SK-N-SH (cell line): ENCODE measurements around the gene NKAIN1. TPM values are rescaled to one million over a fixed set of nuclear protein-coding genes. Genes with fewer than 3 reads are reported as not detected.
"Not testable (repeated sequence)": the region's sequence is repeated elsewhere in the genome, so short reads cannot be mapped to it uniquely, and the experiment has no call there.

Experiments used
- CTCF ChIA-PET: fragments of 300-600, 350-600 bp; formaldehyde crosslinking; extraction: SDS; loops from one replicate; lab custom pipeline; 2021; lab: Yijun Ruan, JAX
- POLR2A ChIA-PET: fragments of 350-600 bp; sonication (Branson Sonifier 250); formaldehyde crosslinking; extraction: SDS; loops from one replicate; lab custom pipeline; 2020; ENCODE audit warnings: antibody characterized with exemption, inconsistent platforms; lab: Yijun Ruan, JAX
- DNase-seq: peaks from one replicate; pipeline ENCODE4 v3.0.0; 2012
- H2AFZ ChIP-seq: fragments of 200-600 bp; sonication (generic); 2 replicates; pipeline ENCODE4 v1.8.1; 2016; ENCODE audit warnings: antibody characterized with exemption, mild to moderate bottlenecking, low read depth
- H3F3A ChIP-seq: fragments of 200-600 bp; sonication (generic); replicated peaks from 2 replicates; pipeline ENCODE3; 2016; ENCODE audit warnings: antibody characterized with exemption, mild to moderate bottlenecking; ENCODE audit not compliant: insufficient read depth
- H3K27ac ChIP-seq, 2 experiments: fragments of 200-500 bp in 1 of 2; fragments of 200-600 bp in 1 of 2; sonication (Bioruptor generic) in 1 of 2; sonication (generic), shearing (Covaris generic) in 1 of 2; 2 replicates each; pipeline versions ENCODE4 v1.5.1 to v1.6.1; 2014 to 2016; ENCODE audit warnings: low read depth in 2 of 2, inconsistent platforms in 1 of 2, low read length in 1 of 2, mild to moderate bottlenecking in 1 of 2, mixed read lengths in 1 of 2
- H3K27me3 ChIP-seq: fragments of 200-600 bp; sonication (generic), shearing (Covaris generic); 2 replicates; pipeline ENCODE4 v1.6.1; 2016; ENCODE audit warnings: mixed run types; ENCODE audit not compliant: insufficient read depth
- H3K36me3 ChIP-seq, 2 experiments: fragments of 200-500 bp in 1 of 2; fragments of 200-600 bp in 1 of 2; sonication (Bioruptor generic) in 1 of 2; sonication (generic) in 1 of 2; replicated peaks in 1 of 2; 2 replicates each; pipeline versions ENCODE3 to v1.5.1; 2014 to 2016; ENCODE audit warnings: low read length in 1 of 2, mild to moderate bottlenecking in 1 of 2; ENCODE audit not compliant: insufficient read depth in 2 of 2, control insufficient read depth in 1 of 2
- H3K4me1 ChIP-seq, 2 experiments: fragments of 200-500 bp in 1 of 2; fragments of 200-600 bp in 1 of 2; sonication (Bioruptor generic) in 1 of 2; sonication (generic), shearing (Covaris generic) in 1 of 2; 2 replicates each; pipeline versions ENCODE4 v1.5.1 to v1.6.1; 2014 to 2016; ENCODE audit warnings: low read depth in 1 of 2, low read length in 1 of 2, mixed run types in 1 of 2; ENCODE audit not compliant: insufficient read depth in 2 of 2, control insufficient read depth in 1 of 2
- H3K4me2 ChIP-seq: fragments of 200-600 bp; sonication (generic), shearing (Covaris generic); 2 replicates; pipeline ENCODE4 v1.6.1; 2017; ENCODE audit warnings: mixed run types
- H3K4me3 ChIP-seq, 2 experiments: fragments of 200-500 bp in 1 of 2; fragments of 200-600 bp in 1 of 2; sonication (Bioruptor generic) in 1 of 2; sonication (generic), shearing (Covaris generic) in 1 of 2; 2 replicates each; pipeline versions ENCODE4 v1.5.1 to v1.8.1; 2014 to 2016; ENCODE audit warnings: low read depth in 2 of 2, inconsistent platforms in 1 of 2, low read length in 1 of 2, mild to moderate bottlenecking in 1 of 2, mixed read lengths in 1 of 2, moderate library complexity in 1 of 2
- H3K79me2 ChIP-seq: fragments of 200-600 bp; sonication (generic); 2 replicates; pipeline ENCODE4 v1.8.1; 2017; ENCODE audit warnings: mild to moderate bottlenecking; ENCODE audit not compliant: insufficient read depth
- H3K9ac ChIP-seq: fragments of 200-600 bp; sonication (generic); 2 replicates; pipeline ENCODE4 v1.6.1; 2017; ENCODE audit warnings: mixed run types
- H3K9me2 ChIP-seq: fragments of 200-600 bp; sonication (generic); 2 replicates; pipeline ENCODE4 v1.6.1; 2017; ENCODE audit warnings: mixed run types
- H3K9me3 ChIP-seq: fragments of 200-600 bp; sonication (generic); 2 replicates; pipeline ENCODE4 v1.6.1; 2017; ENCODE audit warnings: mixed run types, mild to moderate bottlenecking, moderate library complexity
- H4K20me1 ChIP-seq: fragments of 200-600 bp; sonication (generic); 2 replicates; pipeline ENCODE4 v1.6.1; 2017; ENCODE audit warnings: mild to moderate bottlenecking, mixed run types; ENCODE audit not compliant: insufficient read depth
- FOSL2 ChIP-seq: IDR thresholded peaks from 2 replicates; pipeline ENCODE4 v1.4.0; 2012; ENCODE audit warnings: low read depth, mild to moderate bottlenecking, moderate library complexity, borderline replicate concordance
- IRF3 ChIP-seq: fragments of 150-350 bp; IDR thresholded peaks from 2 replicates; pipeline ENCODE4 v1.6.1; 2016; ENCODE audit warnings: mild to moderate bottlenecking, low read depth, low read length
- RAD21 ChIP-seq: IDR thresholded peaks from 2 replicates; pipeline ENCODE4 v1.6.1; 2012; ENCODE audit warnings: mild to moderate bottlenecking, low read length
- REST ChIP-seq: IDR thresholded peaks from 2 replicates; pipeline ENCODE4 v1.6.1; 2012; ENCODE audit warnings: mild to moderate bottlenecking, low read depth, low read length, moderate library complexity
- RXRA ChIP-seq: IDR thresholded peaks from 2 replicates; pipeline ENCODE4 v1.4.0; 2012; ENCODE audit warnings: low read depth, mild to moderate bottlenecking, borderline replicate concordance
- TCF12 ChIP-seq: IDR thresholded peaks from 2 replicates; pipeline ENCODE4 v1.4.0; 2012
- YY1 ChIP-seq: IDR thresholded peaks from 2 replicates; pipeline ENCODE4 v1.4.0; 2012; ENCODE audit warnings: low read depth, mild to moderate bottlenecking
- WGBS: methylation state at CpG from one replicate; pipeline ENCODE4 v1.1.6; 2017; ENCODE audit warnings: low lambda C conversion rate; 5-methylcytosine and 5-hydroxymethylcytosine counted together
- polyA plus RNA-seq, 3 experiments: library from polyadenylated mRNA; depleted of rRNA; stranded (reverse); fragments of >200 nt; gene quantifications; 2 replicates each; pipeline ENCODE4 v1.2.3, GENCODE V29; 2012

The NKAIN1 gene
- polyA plus RNA-seq, 1 of the 3 experiments (the other 2 are of a cell fraction) = 0.54 TPM

GRCh38 chr1:31180338-31180737 is 59.3 kb downstream of the NKAIN1 start:
- Histone ChIP-seq H4K20me1 (no peaks in the 10 kb centered on the region), H3K4me3 (no peak overlapping the region), H3F3A (no peaks in the 10 kb centered on the region), H3K27me3 (no peaks in the 10 kb centered on the region), H3K9me2 (no peaks in the 10 kb centered on the region), H3K36me3 (no peaks in the 10 kb centered on the region), H3K9me3 (no peaks in the 10 kb centered on the region), H3K4me1 (no peaks in the 10 kb centered on the region; a peak in 1 of 4 replicates), H3K27ac (no peak overlapping the region), H3K9ac (no peak overlapping the region), H2AFZ (no peak overlapping the region), H3K79me2 (no peaks in the 10 kb centered on the region), H3K4me2 (no peak overlapping the region)
- CTCF ChIA-PET = interaction anchor here (0.9 to 7.5 kb wide), 13 partner anchors 14 to 378 kb away, joined by 3 to 224 read pairs (median 58); partner anchors contain the start of genes FABP3 and SERINC2
- WGBS = 67% methylated on average over 6 of the region's 6 CpGs
- DNase-seq = no peak
- POLR2A ChIA-PET = no interaction called here
- no peak for TF ChIP-seq FOSL2
- TF ChIP-seq YY1 = no peak
- no peak for TF ChIP-seq TCF12
- TF ChIP-seq IRF3 = no peak
- TF ChIP-seq RXRA = no peak
- TF ChIP-seq RAD21 = no peak
- peak; percentile 84 for TF ChIP-seq REST

GRCh38 chr1:31176291-31176690 is 63.4 kb downstream of the NKAIN1 start:
- H3K4me1 ChIP-seq, H3K36me3 ChIP-seq, H3K79me2 ChIP-seq, H3K9me2 ChIP-seq, POLR2A ChIA-PET, H3K27me3 ChIP-seq, H2AFZ ChIP-seq, H4K20me1 ChIP-seq, H3K4me3 ChIP-seq, H3K9me3 ChIP-seq, DNase-seq, H3F3A ChIP-seq, H3K9ac ChIP-seq, H3K4me2 ChIP-seq, H3K27ac ChIP-seq: not testable (repeated sequence)
- CTCF ChIA-PET = interaction anchor here (19.2 kb wide), 1 partner anchor 6 kb away, joined by 224 read pairs; no protein-coding TSS in a partner anchor
- WGBS = 93% methylated on average over 11 of the region's 33 CpGs
